Psoas muscle (tissue), 8 donors: Measurements from ENCODE around the gene NFATC2. TPM values are rescaled to one million over a fixed set of nuclear protein-coding genes. Genes with fewer than 3 reads are reported as not detected.

Experiments
- ATAC-seq, 4 donors: fragments of 200-7000 bp; cut with Tn5 transposase; one replicate each; pipeline ENCODE4 v1.9.1; 2020; ENCODE audit warnings: moderate library complexity in 3 of 4, mild to moderate bottlenecking in 2 of 4
- DNase-seq, 2 donors: peaks; one replicate each; pipeline ENCODE4 v3.0.0-alpha.2; 2020
- H3K27ac ChIP-seq: fragments of 200-600 bp; one replicate; pipeline ENCODE4 v1.8.0; 2022
- H3K27me3 ChIP-seq, 3 donors: fragments of 200-600 bp in 1 of 3; one replicate each; pipeline versions ENCODE4 v1.6.1 to v1.8.0; 2013 to 2022; ENCODE audit warnings: low read length in 2 of 3, mild to moderate bottlenecking in 2 of 3, moderate library complexity in 1 of 3; ENCODE audit not compliant: insufficient read depth in 3 of 3
- H3K36me3 ChIP-seq, 2 donors: fragments of 200-600 bp in 1 of 2; one replicate each; pipeline versions ENCODE4 v1.6.1 to v1.8.0; 2013 to 2022; ENCODE audit warnings: low read depth in 1 of 2, mild to moderate bottlenecking in 1 of 2, moderate library complexity in 1 of 2; ENCODE audit not compliant: insufficient read depth in 1 of 2
- H3K4me1 ChIP-seq: fragments of 200-600 bp; one replicate; pipeline ENCODE4 v1.8.0; 2022
- H3K4me3 ChIP-seq: fragments of 200-600 bp; one replicate; pipeline ENCODE4 v1.8.0; 2022; ENCODE audit warnings: mild to moderate bottlenecking
- H3K9me3 ChIP-seq: fragments of 200-600 bp; one replicate; pipeline ENCODE4 v1.8.0; 2022
- WGBS, 3 donors: extraction: QIAGEN DNeasy Blood & Tissue Kit; methylation state at CpG; one replicate each; pipeline versions ENCODE4 v1.1.6 to v1.1.7; 2013; 5-methylcytosine and 5-hydroxymethylcytosine counted together
- intact Hi-C, 2 donors: fragments of 100-400 bp; cut with DNase I; formaldehyde crosslinking; loops; one replicate each; pipeline versions ENCODE4 v1.11.0 to v1.14.2; 2022
- polyA plus RNA-seq, 3 donors: library from polyadenylated mRNA; stranded (reverse); fragments of 200-250 nt; gene quantifications; one replicate each; pipeline ENCODE4 v1.2.3, GENCODE V29; 2013
- total RNA-seq, 4 donors: library from RNA; stranded (reverse); fragmentation: NEBNext Ultra II Directional in 2 of 4; extraction: Animal tissue kit (Norgen Biotek cat#: 25700) in 2 of 4; gene quantifications; one replicate each; pipeline versions ENCODE4 v1.2.1 to v1.2.4, GENCODE V29; 2021 to 2023
- TF ChIP-seq, protein P1 (sequence below): fragments of 200-600 bp; IDR thresholded peaks from one replicate; pipeline ENCODE4 v1.8.0; 2022; ENCODE audit warnings: antibody characterized with exemption
- donor health status: healthy with polysubstance abuse.
- donor health status: DM: no; HTN: no; CAD: no; lungs with moderate emphysema.
- donor health status: Bipolar disorder and iron deficiency.
- donor health status: healthy.
- donor health status: DM: yes; HTN: yes; CAD: no.
- donor health status: DM: no; HTN: no; CAD: no.
- donor health status: DM: no; HTN: no; CAD: no.
- donor health status: DM: yes; HTN: yes; CAD: no.

Gene NFATC2
- total and polyA plus RNA-seq, 7 donors: 0.18 to 3.1 (median 0.64) TPM

DNA sequence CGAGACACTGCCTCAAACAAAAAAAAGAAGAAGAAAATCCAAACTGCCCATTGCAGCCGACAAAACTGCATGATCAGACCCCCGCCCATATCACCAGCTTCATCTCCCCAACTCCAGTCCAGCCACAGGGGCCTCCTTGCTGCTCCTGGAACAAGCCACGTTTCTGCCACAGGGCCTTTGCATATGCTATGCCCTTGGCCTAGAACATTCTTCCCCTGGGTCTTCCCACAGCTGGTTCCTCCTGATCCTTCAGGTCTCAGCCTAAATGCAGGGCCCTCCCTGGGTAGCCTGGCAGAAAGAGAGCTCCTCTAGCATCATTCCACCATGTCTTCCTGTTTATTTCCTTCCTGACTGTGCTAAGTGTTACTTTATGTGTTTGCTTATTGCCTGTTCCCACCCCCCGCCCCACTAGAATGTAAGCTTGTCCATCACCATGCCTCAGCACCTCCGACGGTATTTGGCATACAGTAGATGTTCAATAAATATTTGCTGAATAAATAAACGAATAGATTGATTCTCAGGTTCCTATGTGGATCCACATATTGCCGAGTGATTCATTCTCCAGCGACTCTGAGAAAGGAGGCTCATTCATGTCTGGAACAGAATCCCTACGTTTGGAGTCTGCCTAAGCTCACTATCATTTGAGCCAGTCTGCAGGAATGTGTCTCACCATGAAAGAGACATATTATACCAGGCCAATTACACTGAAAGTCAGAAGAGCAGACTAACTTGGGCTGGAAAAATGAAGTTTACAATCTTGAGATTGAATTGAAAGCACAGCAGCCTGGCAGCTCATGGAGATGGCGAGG is 56.1 kb downstream of the NFATC2 start:
- 69 to 83% (median 83%) methylated on average over 12 of the region's 12 CpGs for WGBS, 3 donors
- intact Hi-C loops: no loop called here
- Histone ChIP-seq H3K4me1 (no peaks in the 10 kb centered on the region), H3K27ac (no peak overlapping the region), H3K36me3 (no peaks in the 10 kb centered on the region), H3K9me3 (no peaks in the 10 kb centered on the region), H3K4me3 (no peak overlapping the region), H3K27me3 (no peaks in the 10 kb centered on the region)
- DNase-seq (no peak), ATAC-seq (no peak)
- TF ChIP-seq, protein P1, sequence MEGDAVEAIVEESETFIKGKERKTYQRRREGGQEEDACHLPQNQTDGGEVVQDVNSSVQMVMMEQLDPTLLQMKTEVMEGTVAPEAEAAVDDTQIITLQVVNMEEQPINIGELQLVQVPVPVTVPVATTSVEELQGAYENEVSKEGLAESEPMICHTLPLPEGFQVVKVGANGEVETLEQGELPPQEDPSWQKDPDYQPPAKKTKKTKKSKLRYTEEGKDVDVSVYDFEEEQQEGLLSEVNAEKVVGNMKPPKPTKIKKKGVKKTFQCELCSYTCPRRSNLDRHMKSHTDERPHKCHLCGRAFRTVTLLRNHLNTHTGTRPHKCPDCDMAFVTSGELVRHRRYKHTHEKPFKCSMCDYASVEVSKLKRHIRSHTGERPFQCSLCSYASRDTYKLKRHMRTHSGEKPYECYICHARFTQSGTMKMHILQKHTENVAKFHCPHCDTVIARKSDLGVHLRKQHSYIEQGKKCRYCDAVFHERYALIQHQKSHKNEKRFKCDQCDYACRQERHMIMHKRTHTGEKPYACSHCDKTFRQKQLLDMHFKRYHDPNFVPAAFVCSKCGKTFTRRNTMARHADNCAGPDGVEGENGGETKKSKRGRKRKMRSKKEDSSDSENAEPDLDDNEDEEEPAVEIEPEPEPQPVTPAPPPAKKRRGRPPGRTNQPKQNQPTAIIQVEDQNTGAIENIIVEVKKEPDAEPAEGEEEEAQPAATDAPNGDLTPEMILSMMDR: no peak

DNA sequence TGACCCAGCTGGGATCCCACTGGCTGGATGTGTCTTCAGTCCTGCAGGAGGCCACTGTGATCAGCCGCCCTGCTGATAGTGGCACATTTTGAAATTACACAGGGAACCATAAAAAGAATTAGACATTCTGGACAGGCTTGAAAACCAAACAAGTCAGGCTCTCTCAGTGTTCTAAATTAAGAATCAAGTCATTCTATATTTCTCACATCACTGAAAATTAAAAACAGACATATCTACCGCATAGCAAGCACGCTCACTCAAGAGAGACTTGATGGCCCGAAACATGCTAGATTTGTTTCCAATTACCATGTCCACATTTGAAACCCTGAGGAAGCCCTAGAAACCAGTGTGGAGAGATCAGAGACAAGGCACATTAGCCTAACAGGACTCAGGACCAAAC is 57.7 kb downstream of the NFATC2 start:
- TF ChIP-seq, protein P1: no peak
- no peaks in the 10 kb centered on the region for H3K36me3 ChIP-seq
- no peaks in the 10 kb centered on the region for H3K9me3 ChIP-seq
- WGBS, 3 donors: 94 to 96% (median 96%) methylated on average over 4 of the region's 4 CpGs
- H3K27ac ChIP-seq: no peak overlapping the region
- intact Hi-C loops: no loop called here
- H3K4me3 ChIP-seq: no peak overlapping the region
- DNase-seq (no peak), ATAC-seq (no peak)
- no peaks in the 10 kb centered on the region for H3K27me3 ChIP-seq
- H3K4me1 ChIP-seq: no peaks in the 10 kb centered on the region

DNA sequence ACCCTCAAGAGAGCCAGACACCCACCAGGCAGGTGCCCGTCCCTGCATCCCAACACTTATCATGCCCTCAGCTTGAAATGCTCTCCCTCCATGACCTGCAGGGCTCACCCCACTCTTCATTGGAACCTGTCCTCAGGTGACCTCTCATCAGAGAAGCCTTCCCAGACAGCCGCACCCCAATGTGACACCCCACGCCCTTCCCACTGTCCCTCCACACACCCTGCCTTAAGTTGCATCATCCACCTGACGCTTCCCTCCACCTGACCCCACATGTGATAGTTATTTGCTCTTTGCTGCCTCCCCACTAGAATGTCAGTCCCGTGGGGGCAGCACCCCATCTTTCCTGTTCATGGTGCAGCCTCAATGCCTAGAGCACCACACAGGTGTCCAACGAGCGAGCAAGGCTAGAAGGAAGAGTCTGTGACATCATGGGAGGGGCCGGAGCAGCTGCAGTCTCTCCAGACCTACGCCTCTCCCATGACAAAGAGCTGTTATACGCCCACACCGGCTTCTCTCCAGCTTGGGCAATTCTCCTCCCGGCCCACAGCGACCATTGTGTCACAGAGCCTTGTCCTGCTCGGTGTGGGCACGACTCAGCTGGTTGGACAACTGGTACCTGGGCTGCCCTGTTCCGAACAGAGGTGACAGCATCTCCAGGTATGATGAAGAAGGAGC is 58.2 kb downstream of the NFATC2 start:
- ATAC-seq (no peak), DNase-seq (no peak)
- Histone ChIP-seq H3K36me3 (no peaks in the 10 kb centered on the region), H3K9me3 (no peaks in the 10 kb centered on the region), H3K4me1 (no peaks in the 10 kb centered on the region), H3K27me3 (no peaks in the 10 kb centered on the region), H3K27ac (no peak overlapping the region), H3K4me3 (no peak overlapping the region)
- TF ChIP-seq, protein P1: no peak
- WGBS, 3 donors: 77 to 82% (median 81%) methylated on average over 16 of the region's 16 CpGs
- intact Hi-C loops: no loop called here

DNA sequence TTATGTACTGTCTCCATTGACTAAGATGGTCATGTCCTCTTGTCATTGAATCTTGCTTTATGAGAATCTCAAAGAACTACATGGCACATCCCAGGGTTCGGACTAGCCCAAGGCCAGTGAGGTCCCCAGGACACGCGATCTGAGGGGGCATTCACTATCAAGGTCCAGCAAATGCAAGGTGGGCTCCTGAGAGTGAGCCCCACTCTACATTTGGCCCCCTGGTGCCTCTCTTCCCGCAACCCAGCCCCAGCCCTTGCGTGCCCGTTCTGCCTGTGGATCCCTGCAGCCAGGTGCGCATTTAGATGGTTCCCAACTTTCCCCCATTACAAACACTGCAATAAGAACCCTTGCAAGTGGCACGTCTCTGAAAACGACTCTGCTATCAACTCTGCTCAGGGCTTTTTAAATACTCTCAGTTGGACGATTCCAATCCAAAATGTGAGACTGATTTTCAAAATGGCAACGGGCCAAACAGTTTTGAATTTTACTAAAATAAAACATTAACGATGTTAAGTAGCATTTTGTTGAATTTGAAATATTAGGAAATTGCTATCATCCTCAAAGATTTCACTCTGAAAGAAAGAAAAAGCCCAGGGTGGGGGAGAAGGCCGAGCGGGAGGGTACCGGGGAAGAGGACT is 59.6 kb downstream of the NFATC2 start:
- ATAC-seq: no peak
- WGBS, 3 donors: 86 to 95% (median 93%) methylated on average over 15 of the region's 15 CpGs
- no peaks in the 10 kb centered on the region for H3K36me3 ChIP-seq

More for the DNA sequence above, 59.6 kb downstream of the NFATC2 start:
- TF ChIP-seq, protein P1: no peak
- Histone ChIP-seq H3K4me1 (no peaks in the 10 kb centered on the region), H3K4me3 (no peak overlapping the region), H3K9me3 (no peaks in the 10 kb centered on the region), H3K27me3 (no peaks in the 10 kb centered on the region), H3K27ac (no peak overlapping the region)
- intact Hi-C loops: no loop called here
- DNase-seq: no peak
